Nephron progenitor cell (in vitro differentiated cells): ENCODE data around the gene POSTN.

Source experiments
- DNase-seq: peaks from one replicate; pipeline ENCODE4 v3.0.0; 2021
- H3K27ac Mint-ChIP-seq: 2 replicates; pipeline ENCODE4 v1.8.0; 2021; ENCODE audit warnings: mild to moderate bottlenecking, moderate library complexity, mixed read lengths
- H3K27me3 Mint-ChIP-seq: 2 replicates; pipeline ENCODE4 v1.8.0; 2021; ENCODE audit warnings: mild to moderate bottlenecking, low read depth, mixed read lengths; ENCODE audit not compliant: poor library complexity
- H3K36me3 Mint-ChIP-seq: 2 replicates; pipeline ENCODE4 v1.8.0; 2021; ENCODE audit warnings: low read depth, mixed read lengths
- H3K4me1 Mint-ChIP-seq: 2 replicates; pipeline ENCODE4 v1.8.0; 2021; ENCODE audit warnings: mixed read lengths
- H3K4me3 Mint-ChIP-seq: 2 replicates; pipeline ENCODE4 v1.8.0; 2021; ENCODE audit warnings: mild to moderate bottlenecking, moderate library complexity, mixed read lengths
- H3K9me3 Mint-ChIP-seq: 2 replicates; pipeline ENCODE4 v1.8.0; 2021; ENCODE audit warnings: mild to moderate bottlenecking, moderate library complexity, mixed read lengths
- CTCF ChIP-seq: fragments of 200-600 bp; sonication (generic); IDR thresholded peaks from 2 replicates; pipeline ENCODE4 v1.5.0; 2021; ENCODE audit warnings: antibody characterized with exemption

POSTN gene

GRCh38 chr13:37617173-37617572, 18.6 kb upstream of the POSTN start:
- H3K4me3 Mint-ChIP-seq: no peak overlapping the region
- peaks cover 5% of the 10 kb centered on the region for H3K9me3 Mint-ChIP-seq
- no peaks in the 10 kb centered on the region for H3K27me3 Mint-ChIP-seq
- H3K27ac Mint-ChIP-seq: no peak overlapping the region
- peaks cover 12% of the 10 kb centered on the region for H3K4me1 Mint-ChIP-seq
- no peak for DNase-seq
- TF ChIP-seq CTCF: no peak
- H3K36me3 Mint-ChIP-seq: no peaks in the 10 kb centered on the region

- no peak for DNase-seq
- Mint-ChIP-seq H3K27ac (no peak overlapping the region), H3K9me3 (peaks cover 5% of the 10 kb centered on the region), H3K36me3 (no peaks in the 10 kb centered on the region), H3K27me3 (no peaks in the 10 kb centered on the region), H3K4me1 (peaks cover 12% of the 10 kb centered on the region), H3K4me3 (no peak overlapping the region)
- TF ChIP-seq CTCF: no peak
Measured at GRCh38 chr13:37616131-37616530, 17.6 kb upstream of the POSTN start.

- Mint-ChIP-seq H3K4me1 (peaks cover 12% of the 10 kb centered on the region), H3K36me3 (no peaks in the 10 kb centered on the region), H3K9me3 (no peaks in the 10 kb centered on the region), H3K27me3 (no peaks in the 10 kb centered on the region), H3K27ac (no peak overlapping the region), H3K4me3 (no peak overlapping the region)
- no peak for TF ChIP-seq CTCF
- DNase-seq: no peak
Measured at GRCh38 chr13:37615276-37615675, 16.7 kb upstream of the POSTN start.

GRCh38 chr13:37613638-37614037, 15.1 kb upstream of the POSTN start:
- Mint-ChIP-seq H3K27me3 (no peaks in the 10 kb centered on the region), H3K4me1 (peaks cover 12% of the 10 kb centered on the region), H3K9me3 (no peaks in the 10 kb centered on the region), H3K4me3 (no peak overlapping the region), H3K27ac (peak overlapping the region; percentile 81), H3K36me3 (no peaks in the 10 kb centered on the region)
- TF ChIP-seq CTCF: no peak
- DNase-seq: no peak

- Mint-ChIP-seq H3K27ac (no peak overlapping the region), H3K27me3 (no peaks in the 10 kb centered on the region), H3K9me3 (no peaks in the 10 kb centered on the region), H3K4me3 (no peak overlapping the region), H3K36me3 (no peaks in the 10 kb centered on the region), H3K4me1 (peaks cover 12% of the 10 kb centered on the region)
- no peak for TF ChIP-seq CTCF
- DNase-seq: no peak
Measured at GRCh38 chr13:37613236-37613635, 14.7 kb upstream of the POSTN start.

GRCh38 chr13:37608750-37609339, 10.3 kb upstream of the POSTN start:
- H3K9me3 Mint-ChIP-seq: peaks cover 7% of the 10 kb centered on the region
- no peak for DNase-seq
- no peaks in the 10 kb centered on the region for H3K36me3 Mint-ChIP-seq
- peak; percentile 16 for TF ChIP-seq CTCF
- peak overlapping the region; percentile 33 for H3K27ac Mint-ChIP-seq
- H3K4me3 Mint-ChIP-seq: no peak overlapping the region
- H3K27me3 Mint-ChIP-seq: no peaks in the 10 kb centered on the region
- no peaks in the 10 kb centered on the region for H3K4me1 Mint-ChIP-seq
